Astrocyte of the cerebellum (primary cell): ENCODE results near the gene LGALS16.
"Not testable (repeated sequence)": the region's sequence is repeated elsewhere in the genome, so short reads cannot be mapped to it uniquely, and the experiment has no call there.

Experiments
- DNase-seq: peaks from one replicate; pipeline ENCODE4 v3.0.0-alpha.2; 2011; ENCODE audit warnings: low read depth
- H3K4me3 ChIP-seq: 2 replicates; pipeline ENCODE4 v1.5.1; 2011; ENCODE audit warnings: mild to moderate bottlenecking, low read depth, low read length, moderate library complexity
- CTCF ChIP-seq: IDR thresholded peaks from 2 replicates; pipeline ENCODE4 v1.5.1; 2012; ENCODE audit warnings: low read length, low read depth, moderate library complexity, mild to moderate bottlenecking; ENCODE audit errors: missing control alignments
- in situ Hi-C: cut with HindIII; loops from 2 replicates; pipeline ENCODE4 v1.10.0; 2017; ENCODE audit warnings: low sequenced_read_pairs

The LGALS16 gene

GRCh38 chr19:39672473-39672872, 16.8 kb downstream of the LGALS16 start:
- in situ Hi-C loops, result no loop called here
- no peak overlapping the region for H3K4me3 ChIP-seq
- TF ChIP-seq CTCF, result no peak
- DNase-seq, result no peak

- DNase-seq, H3K4me3 ChIP-seq, in situ Hi-C loops: not testable (repeated sequence)
These were observed 18.1 kb downstream of the LGALS16 start for GRCh38 chr19:39673862-39674261.

GRCh38 chr19:39676004-39676403, 20.3 kb downstream of the LGALS16 start:
- DNase-seq, result no peak
- H3K4me3 ChIP-seq, result no peak overlapping the region
- in situ Hi-C loops, result no loop called here
- no peak for TF ChIP-seq CTCF

GRCh38 chr19:39677961-39678889, 22.5 kb downstream of the LGALS16 start:
- no peak for TF ChIP-seq CTCF
- in situ Hi-C loops, result no loop called here
- no peak for DNase-seq
- no peak overlapping the region for H3K4me3 ChIP-seq

- no peak for DNase-seq
- H3K4me3 ChIP-seq, result no peak overlapping the region
- in situ Hi-C loops, result no loop called here
- TF ChIP-seq CTCF, result no peak
These were observed 23.5 kb downstream of the LGALS16 start for GRCh38 chr19:39679056-39679790.

GRCh38 chr19:39679791-39680168, 24.1 kb downstream of the LGALS16 start:
- in situ Hi-C loops, result no loop called here
- H3K4me3 ChIP-seq, result no peak overlapping the region
- no peak for TF ChIP-seq CTCF
- no peak for DNase-seq

GRCh38 chr19:39680593-39680992, 24.9 kb downstream of the LGALS16 start:
- no peak for DNase-seq
- no peak overlapping the region for H3K4me3 ChIP-seq
- in situ Hi-C loops, result no loop called here
- no peak for TF ChIP-seq CTCF
